ENCODE results near the gene GAB3.

The GAB3 gene

DNA sequence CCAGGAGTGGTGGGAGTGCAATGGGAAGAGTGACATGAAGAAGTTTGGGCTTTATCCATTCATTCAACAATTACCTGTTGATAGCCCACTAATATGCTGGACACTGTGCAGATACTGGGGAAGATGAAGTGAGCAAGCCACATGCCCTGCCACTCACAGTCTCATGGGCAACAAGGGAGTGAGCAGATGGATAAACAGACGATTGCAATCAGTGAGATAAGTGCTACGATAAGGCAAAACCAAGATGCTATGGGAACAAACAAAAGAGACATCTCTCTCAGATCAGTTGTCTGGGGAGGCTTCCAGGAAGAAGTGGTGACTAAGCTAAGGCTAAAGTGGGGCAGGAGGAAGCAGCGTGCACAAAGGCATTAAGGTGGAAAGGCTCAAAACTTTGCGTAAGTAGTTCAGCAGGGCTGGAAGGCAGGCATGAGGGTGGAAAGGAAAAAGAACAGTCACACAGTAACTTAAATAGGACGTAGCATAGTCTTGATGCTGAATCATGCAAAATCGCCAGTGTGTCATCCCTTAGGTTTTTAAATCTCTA is 31.7 kb downstream of the GAB3 start:
- H3K4me3 ChIP-seq (ENCODE audit: low read depth, low read length), result no peak overlapping the region
- TF ChIP-seq, protein P1, sequence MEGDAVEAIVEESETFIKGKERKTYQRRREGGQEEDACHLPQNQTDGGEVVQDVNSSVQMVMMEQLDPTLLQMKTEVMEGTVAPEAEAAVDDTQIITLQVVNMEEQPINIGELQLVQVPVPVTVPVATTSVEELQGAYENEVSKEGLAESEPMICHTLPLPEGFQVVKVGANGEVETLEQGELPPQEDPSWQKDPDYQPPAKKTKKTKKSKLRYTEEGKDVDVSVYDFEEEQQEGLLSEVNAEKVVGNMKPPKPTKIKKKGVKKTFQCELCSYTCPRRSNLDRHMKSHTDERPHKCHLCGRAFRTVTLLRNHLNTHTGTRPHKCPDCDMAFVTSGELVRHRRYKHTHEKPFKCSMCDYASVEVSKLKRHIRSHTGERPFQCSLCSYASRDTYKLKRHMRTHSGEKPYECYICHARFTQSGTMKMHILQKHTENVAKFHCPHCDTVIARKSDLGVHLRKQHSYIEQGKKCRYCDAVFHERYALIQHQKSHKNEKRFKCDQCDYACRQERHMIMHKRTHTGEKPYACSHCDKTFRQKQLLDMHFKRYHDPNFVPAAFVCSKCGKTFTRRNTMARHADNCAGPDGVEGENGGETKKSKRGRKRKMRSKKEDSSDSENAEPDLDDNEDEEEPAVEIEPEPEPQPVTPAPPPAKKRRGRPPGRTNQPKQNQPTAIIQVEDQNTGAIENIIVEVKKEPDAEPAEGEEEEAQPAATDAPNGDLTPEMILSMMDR (IDR thresholded peaks at IDR 0.05; ENCODE audit: insufficient read depth, low read length, missing control alignments), result no peak
- no peak for DNase-seq (ENCODE audit: low read depth, low spot score)
- CTCF ChIA-PET, result interaction anchor here (1.1 to 4.4 kb wide), 3 partner anchors 10 to 29 kb away, joined by 3 to 28 read pairs (median 5); no protein-coding TSS in a partner anchor
- POLR2A ChIA-PET, result no interaction called here

DNA sequence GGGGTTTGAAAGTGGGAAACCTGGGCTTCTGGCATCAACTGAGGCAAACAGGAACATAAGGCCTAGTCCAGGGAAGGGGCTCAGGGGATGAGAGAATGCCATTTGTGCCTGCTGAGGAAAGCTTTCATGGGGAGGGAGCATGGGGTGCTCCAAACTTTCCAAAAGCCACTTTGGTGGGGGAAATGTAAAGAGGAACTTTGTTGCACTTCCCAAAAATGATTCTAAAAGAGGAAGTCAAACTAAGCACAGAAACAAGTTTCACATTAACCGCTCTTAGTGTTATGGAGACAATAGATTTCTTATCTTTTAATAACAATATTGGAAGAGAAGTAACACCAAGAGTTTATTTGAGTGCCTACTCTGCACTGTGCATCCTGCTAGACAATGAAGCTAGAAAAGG is 32.3 kb downstream of the GAB3 start:
- DNase-seq (ENCODE audit: low read depth, low spot score), result no peak
- TF ChIP-seq, protein P1 (IDR thresholded peaks at IDR 0.05; ENCODE audit: insufficient read depth, low read length, missing control alignments), result no peak
- POLR2A ChIA-PET, result interaction anchor here (0.9 kb wide), 1 partner anchor 12 kb away, joined by 3 read pairs; no protein-coding TSS in a partner anchor
- H3K4me3 ChIP-seq (ENCODE audit: low read depth, low read length), result no peak overlapping the region
- CTCF ChIA-PET, result interaction anchor here (1.4 to 4.4 kb wide), 2 partner anchors 14 to 30 kb away, joined by 5 to 28 read pairs; no protein-coding TSS in a partner anchor

DNA sequence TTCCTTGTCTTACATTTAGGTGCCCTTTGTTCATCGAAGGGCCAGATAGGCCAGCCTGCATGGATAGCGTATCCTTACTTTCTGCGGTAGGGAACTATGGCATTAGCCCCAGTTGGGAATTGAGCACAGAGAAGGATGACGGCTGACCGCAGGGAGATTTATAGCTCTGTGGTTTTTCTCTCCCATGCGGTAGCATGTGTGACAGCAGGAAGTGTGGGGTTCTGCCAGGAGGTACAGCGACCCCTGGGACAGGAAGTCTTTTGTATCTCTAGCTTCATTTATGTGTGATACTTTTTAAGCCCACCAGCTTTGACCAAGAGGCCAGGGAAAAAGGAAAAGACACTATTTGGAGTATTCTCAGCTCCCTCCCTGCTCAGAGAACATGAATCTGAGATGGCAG is 33.1 kb downstream of the GAB3 start:
- POLR2A ChIA-PET, result interaction anchor here (0.9 kb wide), 1 partner anchor 13 kb away, joined by 3 read pairs; no protein-coding TSS in a partner anchor
- TF ChIP-seq, protein P1 (IDR thresholded peaks at IDR 0.05; ENCODE audit: insufficient read depth, low read length, missing control alignments), result peak; percentile 6
- DNase-seq (ENCODE audit: low read depth, low spot score), result no peak
- CTCF ChIA-PET, result interaction anchor here (1.4 to 4.4 kb wide), 5 partner anchors 12 to 122 kb away, joined by 3 to 28 read pairs (median 7); no protein-coding TSS in a partner anchor
- H3K4me3 ChIP-seq (ENCODE audit: low read depth, low read length), result no peak overlapping the region

DNA sequence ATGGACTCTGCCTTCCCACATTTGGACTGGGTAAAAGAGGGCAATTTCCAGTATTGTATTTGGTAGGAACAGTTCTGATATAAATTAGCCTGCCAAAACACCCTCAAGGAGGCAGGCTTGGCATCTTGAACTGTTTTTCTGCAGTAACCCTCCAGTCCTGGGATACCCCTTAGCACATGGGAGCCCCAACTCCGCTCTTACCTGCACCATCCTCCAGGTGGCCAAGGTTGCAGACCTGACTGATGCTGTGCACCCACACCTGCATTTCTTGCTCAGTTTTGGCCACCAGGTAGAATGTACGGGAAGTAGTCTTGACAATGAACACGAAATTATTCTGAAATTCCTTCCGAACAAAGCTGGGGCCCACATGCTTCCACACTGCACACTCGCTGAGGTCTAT is 35.1 kb downstream of the GAB3 start:
- TF ChIP-seq, protein P1 (IDR thresholded peaks at IDR 0.05; ENCODE audit: insufficient read depth, low read length, missing control alignments), result no peak
- DNase-seq (ENCODE audit: low read depth, low spot score), result no peak
- POLR2A ChIA-PET, result no interaction called here
- H3K4me3 ChIP-seq (ENCODE audit: low read depth, low read length), result no peak overlapping the region
- CTCF ChIA-PET, result interaction anchor here (1.0 to 4.4 kb wide), 7 partner anchors 9 to 124 kb away, joined by 3 to 28 read pairs (median 5); no protein-coding TSS in a partner anchor

DNA sequence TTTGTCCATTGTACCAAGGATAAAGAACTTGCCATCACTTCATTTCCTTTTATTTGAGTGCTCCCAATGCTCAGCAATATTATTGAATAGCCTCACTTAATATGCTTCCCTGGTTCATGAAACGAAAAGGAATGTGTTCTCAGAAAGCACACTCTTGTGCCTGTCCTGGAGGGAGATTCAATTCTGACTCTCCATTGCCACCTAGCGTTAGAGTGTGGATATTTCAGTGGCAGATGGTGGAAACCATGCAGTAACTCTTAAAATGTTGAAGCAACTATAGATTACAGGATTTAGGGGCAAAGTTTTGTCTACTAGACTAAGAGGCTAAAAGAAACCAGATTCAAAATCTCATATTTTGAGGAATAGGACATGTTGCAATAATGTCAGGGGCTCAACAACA is 36.0 kb downstream of the GAB3 start:
- CTCF ChIA-PET, result no interaction called here
- POLR2A ChIA-PET, result no interaction called here
- H3K4me3 ChIP-seq (ENCODE audit: low read depth, low read length), result no peak overlapping the region
- no peak for DNase-seq (ENCODE audit: low read depth, low spot score)
- TF ChIP-seq, protein P1 (IDR thresholded peaks at IDR 0.05; ENCODE audit: insufficient read depth, low read length, missing control alignments), result peak; percentile 63

DNA sequence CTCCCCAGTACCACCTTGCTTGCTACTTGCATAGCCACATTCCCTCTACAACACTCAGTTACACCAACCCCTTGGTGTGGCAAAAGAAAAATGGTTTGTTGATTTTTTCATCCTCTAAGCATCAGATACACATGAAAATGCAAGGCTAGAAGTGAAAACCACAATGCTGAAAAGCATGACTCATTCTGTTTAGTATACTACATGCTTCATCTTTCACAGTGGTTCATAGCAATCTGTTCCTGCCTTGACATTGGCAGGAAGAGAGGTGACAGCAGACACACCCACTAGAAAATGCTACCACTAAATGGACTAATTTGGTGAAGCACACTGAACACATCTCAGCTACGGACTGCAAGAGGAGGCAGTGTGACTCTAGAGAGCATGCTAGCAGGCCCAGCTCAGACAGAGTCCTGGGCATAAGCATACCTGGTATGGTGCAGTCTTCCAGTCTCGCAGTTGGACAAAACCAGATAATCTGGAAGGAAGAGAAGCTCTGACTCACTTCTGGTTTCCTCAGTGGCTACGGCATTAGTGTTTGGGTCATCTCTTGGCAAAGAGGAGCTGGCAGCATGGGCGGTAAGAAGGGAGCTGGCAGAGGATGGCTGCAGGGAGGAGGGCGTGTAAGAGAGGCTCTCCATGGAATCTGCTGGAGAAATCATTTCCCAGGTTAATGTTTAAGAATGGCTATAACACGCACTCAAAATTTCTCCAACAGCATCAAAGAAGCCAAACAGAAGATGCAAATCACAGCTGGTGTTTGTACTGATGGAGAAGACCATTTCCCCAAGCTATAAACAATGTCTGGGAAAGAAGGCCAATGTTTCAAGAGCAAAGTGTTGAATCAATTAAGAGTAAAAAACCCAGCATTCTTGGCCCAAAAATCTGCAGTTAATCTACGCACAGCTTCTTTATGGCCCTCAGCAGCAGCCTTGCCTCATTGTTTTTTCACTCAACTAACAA is 37.8 kb downstream of the GAB3 start:
- ChIA-PET POLR2A (no interaction called here), CTCF (interaction anchor here (1.1 kb wide), 1 partner anchor 36 kb away, joined by 3 read pairs; no protein-coding TSS in a partner anchor)
- no peak overlapping the region for H3K4me3 ChIP-seq (ENCODE audit: low read depth, low read length)
- DNase-seq (ENCODE audit: low read depth, low spot score), result no peak
- TF ChIP-seq, protein P1 (IDR thresholded peaks at IDR 0.05; ENCODE audit: insufficient read depth, low read length, missing control alignments), result no peak
